ENCODE measurements around the gene HOXA2.

The HOXA2 gene

DNA sequence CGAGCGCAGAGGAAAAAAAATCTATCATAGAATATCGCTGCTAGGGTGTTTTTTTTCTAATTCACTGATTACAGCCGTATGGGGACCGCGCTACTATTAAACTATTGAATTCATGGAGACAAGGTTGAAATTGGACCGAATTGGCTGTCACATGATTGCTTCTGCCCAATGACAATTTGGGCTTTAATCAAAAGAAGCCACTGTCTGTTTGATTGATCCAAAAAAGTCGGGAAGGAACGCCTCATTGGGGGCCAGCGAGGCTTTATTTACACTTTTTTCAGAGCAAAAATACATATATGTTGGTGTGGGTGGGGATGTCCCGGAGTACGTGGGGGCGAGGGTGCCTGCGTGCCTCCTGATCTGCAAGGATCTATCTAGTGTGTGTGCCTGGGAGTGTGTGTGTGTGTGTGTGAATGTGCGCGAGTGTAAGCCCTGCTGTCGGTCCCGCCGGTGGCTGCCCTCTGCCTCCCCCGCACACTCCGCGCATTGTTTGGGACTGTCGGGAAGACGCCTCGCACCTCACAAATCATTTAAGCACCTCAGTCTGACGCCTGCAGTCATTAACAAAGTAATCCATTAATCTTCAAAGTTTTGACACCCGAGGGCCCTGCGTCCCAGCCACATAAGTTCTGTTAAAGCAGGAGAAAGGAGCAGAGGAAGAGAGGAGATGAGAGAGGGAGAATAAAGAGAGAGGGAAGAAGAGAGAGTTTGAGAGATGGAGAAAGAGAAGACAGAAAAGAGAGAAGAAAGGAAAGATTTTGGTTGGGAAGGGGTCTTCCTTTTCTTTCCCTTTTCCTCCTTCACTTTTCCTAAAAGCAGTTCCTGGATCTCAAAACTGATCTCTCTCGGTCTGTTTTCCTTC is at the start of gene HOXA2:
Gene HOXA2, minus strand, starts transcription at position 103 of the 862 bp plus-strand sequence. CDS start 183 bp downstream, outside the sequence.
- DNase-seq = no peak

DNA sequence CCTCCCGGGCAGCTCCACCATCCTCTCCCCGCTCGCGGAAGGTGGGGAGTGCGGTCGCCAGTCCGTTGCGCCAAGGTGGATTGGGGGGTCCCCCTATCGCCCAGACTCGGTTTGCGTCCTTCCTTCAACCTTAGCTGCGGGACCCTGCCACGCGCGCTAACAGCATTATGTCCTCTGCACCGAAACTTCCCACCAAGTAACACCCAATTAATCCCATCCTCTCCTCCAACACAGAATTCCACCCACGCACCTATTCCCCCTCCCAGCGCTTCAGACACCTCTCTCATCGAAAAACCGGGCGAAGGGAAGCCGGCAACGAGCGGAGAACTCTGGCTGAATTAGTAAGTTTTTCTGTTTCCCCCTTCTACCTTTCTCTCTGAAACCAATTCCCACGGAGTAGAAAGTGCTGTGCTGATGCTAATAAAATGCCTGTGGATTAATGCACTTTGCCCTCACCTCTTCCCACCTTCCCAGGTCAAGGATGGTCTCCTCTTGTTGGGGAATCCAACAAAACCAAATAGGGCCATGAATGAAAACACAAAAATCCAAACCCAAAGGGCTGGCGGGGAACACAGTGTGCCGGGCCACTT is 49.0 kb upstream of the HOXA2 start:
- no peak for DNase-seq

DNA sequence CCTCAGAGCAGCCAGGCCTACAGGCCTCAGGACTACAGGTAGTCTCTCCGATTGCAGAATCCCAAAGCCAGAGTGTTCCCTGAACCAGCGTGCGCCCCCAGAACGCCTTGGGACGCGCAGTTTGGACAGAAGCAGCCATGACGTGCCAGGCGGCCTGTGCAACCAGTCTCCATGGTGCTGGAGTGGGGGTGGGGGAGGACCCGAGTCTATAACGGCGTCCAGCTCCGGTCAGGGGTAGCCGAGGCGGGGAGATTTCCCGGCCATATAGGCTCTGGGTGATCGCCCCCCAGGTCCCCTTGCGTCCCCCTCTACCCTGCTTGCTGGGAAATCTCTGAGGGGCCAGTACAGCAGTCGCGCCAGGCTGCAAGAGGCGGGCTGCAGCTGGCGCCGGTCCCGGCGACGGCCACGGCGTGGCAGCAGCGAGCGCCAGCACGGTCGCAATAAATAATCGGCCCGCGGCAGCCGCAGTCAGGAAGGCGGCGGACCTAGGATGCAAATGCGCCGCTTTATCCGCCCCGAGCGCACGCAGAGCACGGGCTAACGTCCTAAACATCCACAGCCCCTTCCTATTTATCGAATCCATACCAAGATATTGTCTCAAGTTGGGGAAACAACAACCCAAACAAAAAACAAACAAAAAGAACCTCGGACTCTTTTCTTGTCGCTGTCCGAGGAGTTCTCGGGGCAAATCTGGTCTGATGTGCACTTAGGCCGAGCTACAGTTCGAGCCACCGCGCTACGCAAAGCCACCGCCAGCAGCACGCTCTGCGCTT is 48.3 kb upstream of the HOXA2 start:
- peak; percentile 71 for DNase-seq

DNA sequence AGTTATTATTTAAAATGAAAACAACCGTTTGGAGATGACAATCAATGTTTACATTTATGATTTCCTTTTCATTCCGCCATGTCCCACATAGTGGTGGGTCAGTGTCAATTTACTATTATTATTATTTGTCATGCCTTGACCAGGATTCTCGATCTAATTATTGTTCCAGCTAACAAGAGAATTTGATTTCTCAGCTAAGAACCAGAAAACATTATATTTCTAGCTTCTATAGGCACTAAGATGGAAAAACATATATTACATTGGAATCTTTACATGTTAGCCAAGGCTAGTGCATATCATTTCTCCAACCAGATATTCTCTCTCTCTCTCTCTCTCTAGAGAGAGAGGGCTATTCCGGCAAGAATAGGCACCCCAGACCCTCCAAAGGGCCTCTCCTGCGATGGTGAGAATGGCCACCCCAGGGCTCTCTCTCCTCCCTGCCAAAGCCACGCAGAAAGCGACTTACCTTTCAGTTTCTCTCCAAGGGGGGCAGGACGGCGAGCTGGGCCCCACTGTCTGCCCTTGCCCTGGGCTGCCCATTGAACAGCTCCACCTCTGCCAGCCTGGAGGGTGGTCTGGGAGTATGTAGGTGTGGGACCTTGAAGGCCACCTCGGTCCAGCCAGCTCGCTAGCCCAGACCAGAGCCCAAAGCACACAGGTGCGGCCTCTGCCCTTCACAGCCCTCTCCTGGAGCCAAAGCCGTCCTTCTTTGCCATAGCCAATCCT is 47.5 kb upstream of the HOXA2 start:
- DNase-seq = no peak

DNA sequence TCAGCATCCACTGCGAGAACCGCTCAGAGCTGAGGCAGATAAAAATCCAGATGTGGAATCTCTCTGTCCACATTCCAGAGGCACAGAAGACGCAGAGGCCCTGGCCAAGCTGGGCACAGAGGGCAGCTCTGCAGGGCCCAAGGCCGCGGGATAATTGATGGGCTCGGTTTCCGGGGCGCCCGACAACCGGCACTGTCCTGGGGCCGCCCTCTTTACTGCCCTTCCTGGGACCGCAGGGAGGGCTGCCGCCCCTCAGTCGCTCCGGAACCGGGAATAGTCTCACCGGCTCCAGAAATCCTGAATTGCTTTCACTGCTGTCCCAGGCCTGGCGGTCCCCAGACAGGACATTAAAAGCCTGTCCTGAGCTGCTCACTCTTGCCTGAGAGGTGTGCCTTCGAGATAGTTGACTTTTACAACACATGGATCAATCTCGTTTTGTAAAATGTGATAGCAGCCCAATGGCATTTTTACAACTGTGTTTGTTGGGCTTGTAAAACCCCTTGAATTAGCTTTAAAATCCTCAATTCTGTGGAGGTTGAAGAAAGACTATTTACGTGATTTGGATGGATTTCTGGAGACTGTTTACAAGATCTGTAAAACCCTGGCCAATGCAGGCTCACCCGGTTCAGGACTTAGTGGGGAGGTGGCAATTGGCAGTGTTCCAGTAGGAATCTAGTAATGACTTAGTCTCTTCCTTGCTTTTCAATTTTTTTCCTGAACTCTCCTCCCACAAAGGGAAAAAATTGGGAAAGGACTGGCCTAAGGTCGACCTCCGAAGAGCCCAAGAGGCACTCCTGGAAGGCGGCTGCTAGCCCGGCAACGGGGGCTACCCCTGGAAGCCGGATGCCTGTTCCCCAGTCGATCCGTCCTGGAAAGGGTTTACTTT is 46.5 kb upstream of the HOXA2 start:
- DNase-seq = no peak

DNA sequence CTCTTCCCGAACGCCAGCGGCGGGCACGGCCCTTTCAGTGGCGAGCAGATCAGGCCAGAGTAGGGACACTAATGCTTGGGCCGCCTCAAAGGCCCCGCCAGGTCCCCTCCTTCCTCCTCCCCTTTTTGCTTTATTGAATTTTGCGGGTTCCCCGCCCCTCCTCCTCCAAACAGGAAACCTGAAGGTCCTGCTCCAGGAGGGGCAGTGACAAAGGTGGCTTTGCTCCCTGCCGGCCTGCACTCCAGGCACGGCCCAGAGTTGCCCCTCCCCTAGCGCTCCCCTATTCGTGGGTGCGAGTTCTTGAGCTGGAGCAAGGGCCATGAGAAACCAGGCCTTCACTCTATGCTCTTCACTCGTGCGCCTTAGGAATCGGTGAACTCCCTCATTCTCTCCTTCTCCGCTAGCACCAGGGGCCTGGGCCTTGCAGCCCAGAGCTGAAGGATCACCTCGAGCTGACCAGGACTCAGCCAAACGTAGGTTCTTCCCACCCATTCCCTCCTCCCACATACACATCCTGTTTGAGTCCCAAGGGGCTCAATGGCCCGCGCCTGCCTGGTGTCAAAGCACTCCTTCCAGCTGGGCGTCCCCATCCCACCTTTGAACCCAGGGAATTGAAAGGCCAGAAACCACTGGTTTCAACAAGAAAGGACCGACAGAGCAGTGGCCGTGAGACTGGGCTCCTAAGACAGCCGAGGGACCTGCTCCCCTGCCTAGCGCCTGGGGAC is 45.7 kb upstream of the HOXA2 start:
- no peak for DNase-seq

DNA sequence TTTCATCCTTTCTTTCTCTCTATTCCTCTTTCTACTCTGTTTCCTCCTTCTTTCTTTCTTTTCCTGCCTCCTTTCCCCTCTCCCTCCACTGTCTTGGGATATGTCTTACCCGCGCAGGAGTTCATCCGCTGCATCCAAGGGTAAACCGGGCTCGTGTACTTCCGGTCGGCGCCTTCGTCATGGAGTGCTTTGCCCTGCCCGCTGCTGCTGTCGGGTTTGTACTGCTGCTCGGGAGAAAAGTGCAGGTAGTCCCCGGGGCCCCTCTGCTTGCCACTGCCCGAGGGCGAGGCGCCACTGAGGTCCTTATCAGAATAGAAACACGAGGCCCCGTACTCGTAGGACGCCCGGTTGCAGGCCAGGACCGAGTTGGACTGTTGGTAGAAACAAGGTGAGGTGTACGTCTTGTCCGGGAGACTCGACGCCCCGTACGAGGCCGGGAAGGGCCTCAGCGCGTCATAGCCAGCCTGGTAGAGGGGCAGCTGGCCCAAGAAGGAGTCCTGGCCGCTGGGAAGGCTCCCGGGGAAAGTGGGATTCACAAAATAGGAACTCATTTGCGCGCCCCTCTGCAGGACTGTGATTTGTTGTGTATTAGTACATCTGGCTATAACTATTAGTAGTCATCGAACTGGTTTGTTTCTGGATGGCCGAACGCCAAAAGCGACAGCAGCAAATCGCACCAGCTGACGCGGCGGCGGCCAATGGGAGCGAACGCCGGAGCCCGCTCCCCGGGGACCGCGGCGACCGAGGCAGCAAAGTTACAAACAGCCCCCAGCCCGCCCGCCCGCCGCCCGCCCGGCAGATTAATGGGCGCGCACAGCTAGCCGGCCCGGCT is 44.9 kb upstream of the HOXA2 start, which contains the start of gene HOXA6:
Gene HOXA6, minus strand, starts transcription at position 576 of the 832 bp plus-strand sequence. Its CDS starts 25 bp downstream, at position 551.
- DNase-seq = no peak

DNA sequence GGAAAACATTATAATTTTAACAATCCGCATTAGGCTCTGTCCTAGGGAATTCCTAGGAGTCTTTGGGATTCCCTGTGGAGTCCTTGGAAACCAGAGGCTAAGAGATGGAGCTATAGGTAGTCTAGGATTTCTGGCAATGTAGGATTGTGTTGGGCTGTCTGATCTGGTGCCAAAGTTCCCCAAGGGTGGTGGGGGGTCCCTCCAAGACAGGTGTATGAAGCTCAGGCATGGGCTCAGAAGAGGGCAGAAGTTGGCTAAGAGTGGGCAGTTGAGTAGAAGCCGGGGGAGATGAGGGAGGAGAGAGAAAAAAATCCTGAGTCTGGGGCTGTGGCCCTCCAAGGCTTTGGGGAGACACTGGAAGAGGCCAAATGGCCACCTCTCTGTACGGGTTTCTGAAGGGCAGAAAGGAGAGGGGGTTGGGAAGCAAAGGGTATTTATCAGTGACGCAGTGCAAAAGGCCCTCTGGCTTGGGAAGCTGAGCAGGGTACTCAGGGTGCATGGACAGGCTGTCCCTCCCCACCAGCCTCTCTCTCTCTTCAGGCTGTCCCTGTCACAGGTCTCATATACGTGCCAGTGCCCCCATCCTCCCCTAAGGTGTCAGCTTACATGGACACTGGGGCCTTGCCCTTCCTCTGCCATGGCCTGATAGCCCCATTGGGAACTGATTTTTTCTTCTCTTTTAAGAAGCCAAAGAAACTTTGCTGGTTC is 44.2 kb upstream of the HOXA2 start:
- no peak for DNase-seq

DNA sequence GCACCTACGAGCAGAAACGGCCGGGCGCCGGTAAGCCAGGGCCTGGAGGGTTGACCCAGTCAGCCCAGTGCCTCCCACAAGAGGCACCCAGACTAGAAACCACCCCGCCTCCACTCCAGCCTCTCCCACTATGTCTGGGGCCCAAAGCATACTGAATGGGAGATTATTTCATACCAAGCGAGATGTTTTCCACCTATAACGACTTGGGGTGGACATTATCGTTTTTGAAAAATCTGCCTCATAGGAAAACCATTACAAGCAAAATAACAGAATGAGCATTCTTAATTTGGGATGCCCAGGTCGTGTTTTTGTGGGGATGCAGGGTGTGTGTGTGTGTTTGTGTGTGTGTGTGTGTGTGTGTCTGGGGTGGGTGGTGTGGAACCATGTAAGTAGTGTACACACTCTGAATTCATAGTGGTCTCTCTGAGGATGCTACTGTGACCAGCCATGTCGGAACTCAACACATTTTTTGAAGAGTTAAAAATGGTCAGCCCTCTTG is 43.5 kb upstream of the HOXA2 start:
- DNase-seq = no peak

DNA sequence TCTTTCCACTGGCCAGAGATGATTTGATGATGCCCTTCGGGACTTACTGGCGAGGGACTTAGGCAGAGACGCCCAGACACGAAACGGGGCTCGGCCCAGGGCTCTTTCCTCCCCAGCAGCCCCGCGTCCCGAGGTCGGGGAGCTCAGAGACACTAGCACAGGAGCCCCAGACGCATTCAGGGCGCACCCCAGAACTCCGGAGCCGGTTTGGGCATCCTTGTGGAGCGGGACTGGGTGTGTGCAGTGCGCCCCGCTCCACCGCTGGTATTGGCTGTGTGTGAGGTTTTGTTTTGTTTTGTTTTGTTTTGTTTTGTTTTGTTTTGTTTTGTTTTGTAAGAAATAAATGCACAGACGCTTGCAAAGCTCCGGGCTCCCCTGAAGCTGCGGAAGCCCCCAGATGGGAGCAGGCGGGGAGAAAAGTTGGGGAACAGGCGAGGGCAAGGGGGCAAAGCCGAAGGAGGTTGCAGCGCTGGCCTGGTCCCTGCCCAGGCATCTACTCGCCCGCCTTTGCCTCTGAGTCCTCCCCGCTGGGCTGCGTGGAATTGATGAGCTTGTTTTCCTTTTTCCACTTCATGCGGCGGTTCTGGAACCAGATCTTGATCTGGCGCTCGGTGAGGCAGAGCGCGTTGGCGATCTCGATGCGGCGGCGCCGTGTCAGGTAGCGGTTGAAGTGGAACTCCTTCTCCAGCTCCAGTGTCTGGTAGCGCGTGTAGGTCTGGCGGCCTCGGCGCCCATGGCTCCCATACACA is 42.9 kb upstream of the HOXA2 start:
- no peak for DNase-seq

DNA sequence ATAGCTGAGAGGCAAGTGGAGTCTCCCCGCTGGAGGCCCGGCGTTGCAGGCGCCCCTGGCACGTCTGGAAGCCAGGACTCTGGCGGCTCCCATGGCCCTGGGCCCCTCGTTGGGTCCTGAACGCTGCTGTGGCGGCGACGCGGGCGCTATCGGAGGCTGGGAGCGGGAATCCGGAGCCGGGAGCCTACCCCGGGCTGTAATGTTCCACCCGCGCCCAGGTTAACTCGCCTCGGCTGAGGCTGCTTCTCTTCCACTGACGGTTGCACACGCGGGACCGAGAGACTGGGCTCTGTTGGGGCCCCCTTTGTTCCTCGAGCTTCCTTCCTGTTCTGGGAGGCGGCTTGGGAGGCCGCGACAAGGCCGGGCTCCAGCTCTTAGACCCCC is 42.3 kb upstream of the HOXA2 start:
- DNase-seq = no peak

DNA sequence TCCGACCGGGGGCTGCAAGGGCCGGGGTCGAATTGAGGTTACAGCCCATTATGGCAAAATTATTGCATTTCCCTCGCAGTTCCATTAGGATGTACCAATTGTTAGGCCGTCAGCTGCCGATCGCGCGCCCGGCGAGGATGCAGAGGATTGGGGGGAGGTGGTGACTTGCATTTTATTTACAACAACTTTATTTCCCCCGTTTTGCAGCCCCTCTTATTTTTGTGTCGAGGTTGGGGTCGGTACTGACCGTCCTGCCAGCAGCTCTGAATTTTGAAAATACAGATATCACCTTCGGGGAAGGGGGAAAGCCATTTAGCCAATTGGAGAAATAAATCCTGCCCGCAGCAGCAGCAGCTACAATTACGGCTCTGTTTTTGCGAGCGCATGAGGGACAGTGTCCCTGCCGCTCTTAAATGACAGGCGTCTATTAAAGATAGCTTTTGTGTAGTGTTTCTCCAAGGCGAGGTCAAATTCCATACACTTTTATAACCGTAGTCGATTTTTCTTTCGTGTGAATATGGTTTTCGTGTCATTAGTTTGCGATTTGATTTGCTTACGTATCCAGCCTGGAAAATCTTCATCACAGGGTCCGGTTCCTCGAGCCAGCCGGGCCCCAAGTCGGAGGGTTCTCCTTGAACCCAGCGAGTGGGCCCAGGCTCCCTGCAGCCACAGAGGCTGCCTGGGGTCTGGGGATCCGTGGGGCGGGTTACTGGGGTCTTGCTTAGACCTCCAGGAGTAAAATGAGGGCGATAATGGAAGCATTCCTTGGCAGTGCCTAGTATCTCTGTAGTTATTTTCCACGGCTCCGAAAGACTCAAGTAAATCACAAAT is 41.7 kb upstream of the HOXA2 start:
- no peak for DNase-seq

DNA sequence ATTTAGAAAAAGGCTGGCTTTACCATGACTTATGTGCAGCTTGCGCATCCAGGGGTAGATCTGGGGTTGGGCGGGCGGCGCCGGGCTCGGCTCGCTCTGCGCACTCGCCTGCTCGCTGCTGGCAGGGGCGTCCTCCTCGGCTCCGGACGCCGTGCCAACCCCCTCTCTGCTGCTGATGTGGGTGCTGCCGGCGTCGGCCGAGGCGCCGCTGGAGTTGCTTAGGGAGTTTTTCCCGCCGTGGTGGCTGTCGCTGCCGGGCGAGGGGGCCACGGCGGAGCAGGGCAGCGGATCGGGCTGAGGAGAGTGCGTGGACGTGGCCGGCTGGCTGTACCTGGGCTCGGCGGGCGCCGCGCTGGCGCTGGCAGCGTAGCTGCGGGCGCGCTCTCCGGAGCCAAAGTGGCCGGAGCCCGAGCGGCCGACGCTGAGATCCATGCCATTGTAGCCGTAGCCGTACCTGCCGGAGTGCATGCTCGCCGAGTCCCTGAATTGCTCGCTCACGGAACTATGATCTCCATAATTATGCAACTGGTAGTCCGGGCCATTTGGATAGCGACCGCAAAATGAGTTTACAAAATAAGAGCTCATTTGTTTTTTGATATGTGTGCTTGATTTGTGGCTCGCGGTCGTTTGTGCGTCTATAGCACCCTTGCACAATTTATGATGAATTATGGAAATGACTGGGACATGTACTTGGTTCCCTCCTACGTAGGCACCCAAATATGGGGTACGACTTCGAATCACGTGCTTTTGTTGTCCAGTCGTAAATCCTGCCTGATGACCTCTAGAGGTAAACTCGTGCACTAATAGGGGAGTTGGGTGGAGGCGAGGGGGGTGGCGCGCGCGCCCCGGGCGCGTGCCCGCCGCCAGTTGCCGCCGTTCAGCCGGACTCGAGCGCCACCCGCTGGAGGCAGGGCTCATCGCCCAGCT is 40.8 kb upstream of the HOXA2 start, which contains the start of gene HOXA5:
Gene HOXA5, minus strand, starts transcription at position 659 of the 927 bp plus-strand sequence. Its CDS starts 74 bp downstream, at position 585.
- DNase-seq = peak; percentile 28

DNA sequence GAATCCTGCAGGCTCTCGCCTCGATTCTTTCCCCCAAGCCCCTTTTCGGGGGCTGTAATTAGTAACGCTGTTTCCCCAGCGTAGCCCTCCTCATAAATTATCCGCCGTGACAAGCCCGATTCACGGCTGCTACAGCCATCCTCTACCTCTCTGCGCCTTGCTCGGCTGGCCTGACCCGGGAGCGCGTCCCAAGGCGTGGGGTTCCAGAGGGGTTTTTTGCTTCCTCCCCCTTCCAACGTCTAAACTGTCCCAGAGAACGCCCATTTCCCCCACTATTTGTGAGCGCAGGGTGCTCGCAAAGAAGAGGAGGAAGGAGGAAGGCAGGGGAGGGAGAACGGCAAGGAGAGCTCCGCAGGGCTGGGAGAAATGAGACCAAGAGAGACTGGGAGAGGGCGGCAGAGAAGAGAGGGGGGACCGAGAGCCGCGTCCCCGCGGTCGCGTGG is 40.1 kb upstream of the HOXA2 start:
- no peak for DNase-seq

DNA sequence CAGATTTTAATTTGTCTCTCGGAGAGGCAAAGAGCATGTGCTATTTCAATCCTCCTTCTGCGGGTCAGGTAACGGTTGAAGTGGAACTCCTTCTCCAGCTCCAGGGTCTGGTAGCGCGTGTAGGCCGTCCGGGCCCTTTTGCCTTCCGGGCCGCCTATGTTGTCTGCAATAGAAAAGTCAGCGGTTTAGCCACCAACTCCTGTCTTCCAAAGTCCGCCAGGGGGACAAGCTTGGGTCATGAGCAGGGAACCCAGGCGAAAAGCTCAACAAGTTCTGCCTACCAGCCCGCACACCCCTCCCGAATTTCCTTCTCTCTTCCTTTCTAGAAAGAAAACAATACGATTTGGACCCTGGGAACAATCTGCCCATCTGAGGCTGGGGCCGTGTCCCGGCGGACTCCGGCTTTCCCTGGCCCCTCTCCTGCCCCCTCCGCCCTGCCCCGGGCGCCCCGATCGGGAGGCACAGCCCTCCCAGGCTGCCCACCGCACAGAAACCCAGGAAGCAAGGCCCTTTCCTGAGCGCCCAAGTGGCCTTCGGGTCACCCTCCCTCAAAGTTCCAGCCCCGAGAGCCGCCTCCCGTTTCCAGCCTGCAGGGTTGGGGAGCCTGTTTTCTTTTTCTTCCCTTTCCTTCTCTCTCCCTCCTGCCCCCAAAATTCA is 39.6 kb upstream of the HOXA2 start:
- no peak for DNase-seq

All from activated CD4-positive, alpha-beta T cell treated with anti-CD3 and anti-CD28 coated beads, Interleukin-10, Interleukin-2, amounts not matched to agents 100 ng/mL and 50 ng/mL, durations not matched to agents 16 hours and 8 hours (primary cell).